Measurements from ENCODE around the gene PHF11.

Gene PHF11

DNA sequence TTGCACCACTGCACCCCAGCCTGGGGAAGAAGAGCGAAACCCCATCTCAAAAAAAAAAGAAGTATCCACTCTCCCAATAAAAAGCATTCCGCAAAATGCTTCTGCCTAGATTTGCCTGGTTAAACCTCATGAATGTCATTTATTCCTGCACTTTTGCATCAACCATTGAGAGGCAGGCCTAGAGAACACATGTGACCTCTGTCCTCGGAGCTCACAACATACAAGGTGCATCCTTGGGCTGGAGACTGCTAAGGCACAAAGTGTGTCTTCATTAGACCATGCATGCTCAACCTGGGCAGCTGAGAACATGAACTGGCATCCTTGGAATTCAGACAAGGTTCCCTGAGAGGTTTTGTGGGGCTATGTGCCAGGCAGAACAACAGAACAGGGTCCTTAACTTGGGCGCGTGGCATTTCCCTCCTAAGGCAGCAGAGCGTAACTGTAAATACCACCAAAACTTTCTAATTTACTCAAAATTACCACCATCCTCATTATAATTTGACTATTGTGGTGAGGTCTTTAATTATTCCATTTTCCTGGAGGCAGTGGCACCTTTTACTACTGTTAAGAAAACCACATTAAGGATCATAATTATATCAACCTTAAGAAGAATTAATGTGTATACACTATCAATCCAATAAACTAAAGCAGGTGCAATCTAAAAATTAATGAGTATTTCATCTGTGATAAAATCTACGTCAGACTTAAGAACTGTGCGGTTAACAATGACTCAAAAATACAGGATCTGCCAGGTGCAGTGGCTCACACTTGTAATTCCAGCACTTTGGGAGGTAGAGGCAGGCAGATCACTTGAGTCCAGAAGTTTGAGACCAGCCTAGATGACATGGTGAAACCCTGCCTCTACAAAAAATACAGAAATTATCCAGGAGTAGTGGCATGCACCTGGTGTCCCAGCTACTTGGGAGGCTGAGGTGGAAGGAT is 75.8 kb downstream of the PHF11 start:
- no peak overlapping the region for H3K23ac ChIP-seq (ENCODE audit: low read depth, low read length, poor library complexity)
- H2BK15ac ChIP-seq (ENCODE audit: low read length) = no peak overlapping the region

More for the DNA sequence above, 75.8 kb downstream of the PHF11 start:
- Histone ChIP-seq H4K91ac (ENCODE audit: low read depth, low read length, poor library complexity) (no peak overlapping the region), H2AK5ac (ENCODE audit: low read depth, low read length) (no peak overlapping the region), H3K9me3 (replicated peaks in 1 of 2; ENCODE audit: control insufficient read depth in 2 of 2, insufficient read depth in 1 of 2, low read depth in 1 of 2, low read length in 2 of 2) (no peaks in the 10 kb centered on the region), H3K27ac (replicated peaks; ENCODE audit: low read length) (no peak overlapping the region), H2BK120ac (ENCODE audit: low read depth, low read length) (no peak overlapping the region), H3K4ac (ENCODE audit: low read length) (no peak overlapping the region), H4K8ac (ENCODE audit: low read depth, low read length) (no peak overlapping the region), H3K18ac (ENCODE audit: low read length) (no peak overlapping the region), H3K14ac (ENCODE audit: low read length) (peak overlapping the region; percentile 82), H3K9ac (ENCODE audit: low read depth, low read length, poor library complexity) (no peak overlapping the region), H3K36me3 (replicated peaks in 1 of 2; ENCODE audit: control insufficient read depth in 2 of 2, insufficient read depth in 2 of 2, low read length in 2 of 2) (peaks cover 2 to 10% of the 10 kb centered on the region in 2 donors), H3K27me3 (ENCODE audit: control insufficient read depth in 3 of 3, insufficient read depth in 3 of 3, low read depth in 1 of 3, low read length in 3 of 3) (no peaks in the 10 kb centered on the region), H2AFZ (ENCODE audit: low read length) (no peak overlapping the region), H3K4me1 (ENCODE audit: control insufficient read depth in 2 of 2, insufficient read depth in 1 of 2, low read depth in 1 of 2, low read length in 2 of 2) (peaks cover 0 to 1% of the 10 kb centered on the region in 2 donors), H2BK5ac (ENCODE audit: low read length) (no peak overlapping the region), H2BK12ac (ENCODE audit: low read length) (no peak overlapping the region), H3K79me1 (ENCODE audit: low read depth, low read length) (no peaks in the 10 kb centered on the region), H3K4me2 (ENCODE audit: insufficient read depth, low read length, poor library complexity, severe bottlenecking) (no peak overlapping the region), H3K4me3 (ENCODE audit: low read length in 2 of 2) (no peak overlapping the region)
- DNase-seq (ENCODE audit: low spot score) = no peak
- no CpG with 5 or more reads among the region's 8 CpGs for WGBS, 2 donors (ENCODE audit: extremely low coverage in 2 of 2, insufficient read length in 2 of 2, insufficient replicate concordance in 1 of 2)
